Measurements from ENCODE around the gene SAXO1. TPM values are rescaled to one million over a fixed set of nuclear protein-coding genes. Genes with fewer than 3 reads are reported as not detected.

SAXO1 gene
- total RNA-seq, 4 donors from 2014 or later, result not detected

DNA sequence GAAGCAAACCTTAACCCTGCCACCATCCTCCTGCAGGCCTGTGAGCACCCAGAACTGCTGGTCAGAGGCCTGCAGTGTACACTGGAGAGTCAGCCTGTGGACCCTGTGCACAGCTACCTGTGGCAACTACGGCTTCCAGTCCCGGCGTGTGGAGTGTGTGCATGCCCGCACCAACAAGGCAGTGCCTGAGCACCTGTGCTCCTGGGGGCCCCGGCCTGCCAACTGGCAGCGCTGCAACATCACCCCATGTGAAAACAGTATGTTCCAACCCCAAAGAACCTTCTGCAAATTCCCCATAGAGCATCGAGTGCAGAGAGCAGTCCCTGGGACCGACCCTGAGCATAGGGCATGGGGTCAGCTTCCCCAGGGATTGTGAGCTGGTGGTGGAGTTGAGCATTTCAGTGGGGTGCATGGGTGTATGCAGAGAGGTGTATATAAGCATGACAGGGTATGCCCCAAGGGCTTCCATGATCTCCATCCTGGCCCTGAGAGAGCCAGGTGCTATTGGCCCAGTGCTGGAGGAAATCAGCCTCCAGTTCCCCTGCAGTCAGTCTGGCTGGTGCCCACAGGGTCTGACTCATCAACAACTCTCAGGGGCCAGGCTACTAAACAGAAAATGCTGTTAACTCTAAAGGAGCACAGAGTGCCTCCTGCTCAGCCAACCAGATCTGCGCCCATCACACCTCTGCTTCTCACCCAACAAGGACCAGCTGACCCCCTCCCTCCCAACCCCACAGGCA lies 126.2 kb downstream of the SAXO1 start:
- Histone ChIP-seq H3K27me3 (no peaks in the 10 kb centered on the region), H3K4me1 (no peaks in the 10 kb centered on the region), H3K4me3 (no peak overlapping the region), H3K27ac (no peak overlapping the region), H3K36me3 (no peaks in the 10 kb centered on the region), H3K9me3 (no peaks in the 10 kb centered on the region)
- DNase-seq, result no peak
- TF ChIP-seq POLR2A (IDR thresholded peaks at IDR 0.05) (no peak), CTCF (IDR thresholded peaks at IDR 0.05) (no peak)

- H3K36me3 ChIP-seq, result no peaks in the 10 kb centered on the region
- TF ChIP-seq POLR2A (IDR thresholded peaks at IDR 0.05) (no peak), CTCF (IDR thresholded peaks at IDR 0.05) (no peak)
Measured at GRCh38 chr9:18905883-18906629, 127.0 kb downstream of the SAXO1 start.

DNA sequence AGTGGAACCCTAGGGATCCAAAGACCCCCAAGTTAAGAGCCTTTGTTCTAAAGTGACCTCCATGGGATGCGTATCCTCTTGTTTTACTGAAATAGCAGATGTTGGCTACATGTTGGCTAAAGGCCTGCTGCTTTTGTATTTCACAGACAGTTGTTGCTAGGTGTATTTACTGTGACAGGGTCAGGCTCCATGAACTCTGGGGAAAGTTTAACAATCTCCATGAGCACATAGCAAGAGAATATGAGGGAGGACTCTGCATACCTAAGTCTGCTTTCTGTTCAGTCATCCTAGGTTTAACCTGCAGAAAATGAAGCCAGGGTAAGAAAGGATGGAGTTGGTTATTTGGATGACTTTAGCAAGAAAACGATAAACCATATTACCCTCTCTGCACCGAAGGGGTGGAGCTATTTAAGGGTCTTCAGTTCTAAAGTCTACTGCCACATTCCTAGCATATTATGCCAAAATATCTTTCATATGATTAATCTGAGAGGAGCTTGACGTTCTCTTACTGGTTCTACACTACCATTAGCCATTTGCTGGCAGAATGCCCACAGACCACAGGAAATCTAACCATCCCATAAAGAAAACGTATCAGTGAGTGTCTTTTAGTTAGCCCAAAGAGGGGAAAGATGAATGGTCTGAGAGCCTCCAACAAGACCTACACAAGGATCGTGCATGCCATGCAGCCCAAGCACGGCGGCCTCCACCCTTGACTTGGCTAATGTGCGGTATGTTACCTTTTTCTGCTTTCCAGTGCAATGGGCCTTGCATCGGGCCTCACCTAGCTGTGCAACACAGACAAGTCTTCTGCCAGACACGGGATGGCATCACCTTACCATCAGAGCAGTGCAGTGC lies 127.8 kb downstream of the SAXO1 start:
- Histone ChIP-seq H3K27ac (no peak overlapping the region), H3K36me3 (no peaks in the 10 kb centered on the region), H3K4me1 (no peaks in the 10 kb centered on the region), H3K4me3 (no peak overlapping the region), H3K9me3 (no peaks in the 10 kb centered on the region), H3K27me3 (no peaks in the 10 kb centered on the region)
- DNase-seq, result no peak
- TF ChIP-seq CTCF (IDR thresholded peaks at IDR 0.05), result no peak
- TF ChIP-seq POLR2A (IDR thresholded peaks at IDR 0.05), result no peak

More at GRCh38 chr9:18905883-18906629, 127.0 kb downstream of the SAXO1 start:
- Histone ChIP-seq H3K4me3 (no peak overlapping the region), H3K27ac (no peak overlapping the region), H3K9me3 (no peaks in the 10 kb centered on the region), H3K4me1 (no peaks in the 10 kb centered on the region), H3K27me3 (no peaks in the 10 kb centered on the region)
- DNase-seq, result no peak

- no peaks in the 10 kb centered on the region for H3K9me3 ChIP-seq
- no peak overlapping the region for H3K4me3 ChIP-seq
- no peaks in the 10 kb centered on the region for H3K36me3 ChIP-seq
- no peak for DNase-seq
- no peaks in the 10 kb centered on the region for H3K4me1 ChIP-seq
- TF ChIP-seq CTCF (IDR thresholded peaks at IDR 0.05) (no peak), POLR2A (IDR thresholded peaks at IDR 0.05) (no peak)
- H3K27ac ChIP-seq, result no peak overlapping the region
- no peaks in the 10 kb centered on the region for H3K27me3 ChIP-seq
Measured at GRCh38 chr9:18903450-18903849, 129.6 kb downstream of the SAXO1 start.

DNA sequence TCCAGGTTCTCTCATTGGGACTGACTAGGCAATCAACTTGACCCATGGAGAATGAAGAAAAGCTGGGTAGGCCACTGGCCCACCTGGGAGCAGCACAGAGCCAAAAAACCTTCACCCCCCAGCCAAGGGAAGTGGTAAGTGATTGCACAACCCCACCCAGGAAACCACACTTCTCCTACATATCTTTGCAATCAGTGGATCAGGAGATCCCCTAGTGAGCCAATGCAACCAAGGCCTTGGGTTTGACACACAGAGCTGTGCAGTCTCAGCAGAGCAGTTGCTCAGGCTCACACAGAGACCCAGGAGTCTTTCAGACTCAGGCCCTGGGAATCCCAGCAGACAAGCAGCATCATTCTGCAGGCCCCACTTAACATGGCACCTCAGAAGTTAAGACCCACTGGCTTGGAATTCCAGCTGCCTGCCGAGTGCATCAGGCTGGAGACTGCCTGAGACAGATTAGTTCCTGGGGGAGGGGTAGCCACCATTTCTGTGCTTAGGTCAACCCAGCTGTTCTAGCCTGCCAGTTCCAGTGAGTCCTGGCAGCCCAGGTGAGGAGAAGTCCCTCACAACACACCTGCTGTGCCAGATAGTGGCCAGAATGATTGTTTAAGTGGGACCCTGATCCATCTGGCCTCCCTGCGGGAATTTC lies 136.4 kb downstream of the SAXO1 start:
- no peak for DNase-seq
- H3K27me3 ChIP-seq, result no peaks in the 10 kb centered on the region
- peaks cover 0 to 7% (median 0%) of the 10 kb centered on the region in 4 donors for H3K9me3 ChIP-seq
- H3K4me1 ChIP-seq, result no peaks in the 10 kb centered on the region
- H3K4me3 ChIP-seq, result no peak overlapping the region
- H3K36me3 ChIP-seq, result no peaks in the 10 kb centered on the region
- TF ChIP-seq POLR2A (IDR thresholded peaks at IDR 0.05) (no peak), CTCF (IDR thresholded peaks at IDR 0.05) (no peak)
- no peak overlapping the region for H3K27ac ChIP-seq
